GM23248 (cell line): ENCODE measurements around the gene CTSW.

Source experiments
- EZH2 ChIP-seq: fragments of 200-600 bp; sonication (generic); IDR thresholded peaks from 2 replicates; pipeline ENCODE4 v1.6.1; 2018; ENCODE audit warnings: antibody characterized with exemption, mild to moderate bottlenecking; ENCODE audit not compliant: insufficient read depth, poor library complexity, severe bottlenecking
- EZH2phosphoT487 ChIP-seq: fragments of 200-600 bp; sonication (generic); IDR thresholded peaks from 2 replicates; pipeline ENCODE4 v1.6.1; 2018; ENCODE audit warnings: antibody characterized with exemption, moderate library complexity, mild to moderate bottlenecking, low read depth; ENCODE audit not compliant: insufficient read depth

DNA sequence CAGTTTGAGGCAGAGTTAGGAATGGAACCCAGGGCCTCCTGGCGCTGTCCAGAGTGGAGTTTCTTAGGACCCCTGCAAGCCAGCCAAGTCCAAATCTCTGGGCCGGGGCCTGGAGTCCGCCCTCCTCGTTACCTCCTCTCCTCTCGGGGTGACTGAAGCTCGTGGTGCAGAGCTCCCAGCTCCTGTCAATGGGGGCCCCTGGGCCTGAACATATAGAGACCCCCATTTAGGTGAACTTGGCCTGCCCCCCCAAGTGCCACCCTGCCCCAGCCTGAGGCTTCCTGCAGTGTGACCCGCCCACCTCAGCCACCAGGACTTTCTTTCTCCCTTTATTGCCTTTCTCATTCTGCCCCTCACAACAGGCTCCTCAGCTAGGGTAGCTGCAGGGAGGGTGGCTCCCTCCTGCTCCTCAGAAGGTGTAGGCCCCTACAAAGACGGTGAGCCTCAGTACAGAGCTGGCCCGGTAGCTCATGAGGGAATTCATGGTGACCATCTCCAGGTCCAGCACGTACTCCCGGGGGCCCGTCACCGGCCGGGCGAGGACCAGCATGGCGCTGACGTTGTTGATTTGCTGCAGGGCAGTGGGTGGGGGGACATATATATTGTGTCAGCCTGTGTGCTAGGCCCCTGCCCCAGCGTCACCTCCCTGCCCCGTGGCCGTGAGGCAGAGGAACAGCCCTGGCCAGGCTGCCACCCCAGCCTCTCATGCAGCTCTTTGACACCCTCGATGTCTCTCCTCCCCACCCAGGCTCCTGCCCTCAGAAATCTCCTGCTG lies 12.9 kb upstream of the CTSW start:
- TF ChIP-seq EZH2 (no peak), EZH2phosphoT487 (no peak)
